ENCODE measurements around the gene SPINDOC. TPM values are rescaled to one million over a fixed set of nuclear protein-coding genes. Genes with fewer than 3 reads are reported as not detected.

The SPINDOC gene
- total and polyA plus RNA-seq, 4 donors: 0.42 to 3.8 (median 2.9) TPM

GRCh38 chr11:63849691-63850090 lies 36.4 kb downstream of the SPINDOC start (continued):
- TF ChIP-seq CTCF (IDR thresholded peaks at IDR 0.05; ENCODE audit: low read depth, low read length, missing input control): no peak
- TF ChIP-seq, protein P1, sequence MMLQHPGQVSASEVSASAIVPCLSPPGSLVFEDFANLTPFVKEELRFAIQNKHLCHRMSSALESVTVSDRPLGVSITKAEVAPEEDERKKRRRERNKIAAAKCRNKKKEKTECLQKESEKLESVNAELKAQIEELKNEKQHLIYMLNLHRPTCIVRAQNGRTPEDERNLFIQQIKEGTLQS (IDR thresholded peaks at IDR 0.05): no peak
- no peak for TF ChIP-seq EGR1 (IDR thresholded peaks at IDR 0.05; ENCODE audit: low read depth in 2 of 2)
- TF ChIP-seq NR2F2 (IDR thresholded peaks at IDR 0.05): no peak

DNA sequence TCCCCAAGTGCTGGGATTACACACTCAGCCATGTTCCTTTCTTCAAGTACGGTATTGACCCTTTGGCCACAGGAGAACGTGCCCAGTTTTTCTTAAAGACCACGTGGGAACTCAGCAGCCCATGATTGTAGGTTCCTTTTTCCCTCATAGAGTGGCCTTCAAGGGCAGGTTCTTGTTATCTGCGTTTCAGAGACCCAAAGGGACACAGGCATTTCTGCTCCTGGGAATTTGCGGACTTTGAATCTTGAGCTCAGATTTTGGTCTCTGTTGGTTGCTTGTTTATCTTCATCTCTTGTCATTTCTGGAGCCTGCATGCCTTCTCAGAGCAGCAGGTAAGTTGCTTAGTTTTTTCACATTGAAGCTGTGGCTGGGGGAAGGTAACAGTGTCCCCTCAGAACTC lies 37.7 kb downstream of the SPINDOC start:
- no peaks in the 10 kb centered on the region for H3K27me3 ChIP-seq (ENCODE audit: control insufficient read depth in 4 of 4, insufficient read depth in 4 of 4, low read length in 3 of 4)
- H3K9me3 ChIP-seq (ENCODE audit: control insufficient read depth in 4 of 4, low read length in 3 of 4): no peaks in the 10 kb centered on the region
- H3K9ac ChIP-seq (ENCODE audit: low read depth in 1 of 2, low read length in 2 of 2): no peak overlapping the region
- no peaks in the 10 kb centered on the region for H3K36me3 ChIP-seq (ENCODE audit: control insufficient read depth in 4 of 4, insufficient read depth in 3 of 4, low read depth in 1 of 4, low read length in 3 of 4)
- no peak overlapping the region for H3K4me3 ChIP-seq (ENCODE audit: low read depth in 1 of 3, low read length in 3 of 3)
- H3K27ac ChIP-seq (ENCODE audit: low read depth in 1 of 2, low read length in 2 of 2): no peak overlapping the region
- no peak for TF ChIP-seq FOXA2 (IDR thresholded peaks at IDR 0.05)
- TF ChIP-seq HNF4G (IDR thresholded peaks at IDR 0.05): no peak
- no peak for TF ChIP-seq FOXA1 (IDR thresholded peaks at IDR 0.05)
- TF ChIP-seq TAF1 (conservative IDR thresholded peaks at IDR 0.05): no peak
- no peak for TF ChIP-seq NR2F2 (IDR thresholded peaks at IDR 0.05)
- TF ChIP-seq, protein P2, sequence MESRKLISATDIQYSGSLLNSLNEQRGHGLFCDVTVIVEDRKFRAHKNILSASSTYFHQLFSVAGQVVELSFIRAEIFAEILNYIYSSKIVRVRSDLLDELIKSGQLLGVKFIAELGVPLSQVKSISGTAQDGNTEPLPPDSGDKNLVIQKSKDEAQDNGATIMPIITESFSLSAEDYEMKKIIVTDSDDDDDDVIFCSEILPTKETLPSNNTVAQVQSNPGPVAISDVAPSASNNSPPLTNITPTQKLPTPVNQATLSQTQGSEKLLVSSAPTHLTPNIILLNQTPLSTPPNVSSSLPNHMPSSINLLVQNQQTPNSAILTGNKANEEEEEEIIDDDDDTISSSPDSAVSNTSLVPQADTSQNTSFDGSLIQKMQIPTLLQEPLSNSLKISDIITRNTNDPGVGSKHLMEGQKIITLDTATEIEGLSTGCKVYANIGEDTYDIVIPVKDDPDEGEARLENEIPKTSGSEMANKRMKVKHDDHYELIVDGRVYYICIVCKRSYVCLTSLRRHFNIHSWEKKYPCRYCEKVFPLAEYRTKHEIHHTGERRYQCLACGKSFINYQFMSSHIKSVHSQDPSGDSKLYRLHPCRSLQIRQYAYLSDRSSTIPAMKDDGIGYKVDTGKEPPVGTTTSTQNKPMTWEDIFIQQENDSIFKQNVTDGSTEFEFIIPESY (IDR thresholded peaks at IDR 0.05): no peak
- TF ChIP-seq RAD21 (IDR thresholded peaks at IDR 0.05): no peak
- TF ChIP-seq, protein P1 (IDR thresholded peaks at IDR 0.05): no peak
- TF ChIP-seq HNF4A (conservative IDR thresholded peaks at IDR 0.05): no peak
- no peak for TF ChIP-seq YY1 (IDR thresholded peaks at IDR 0.05)
- TF ChIP-seq CTCF (IDR thresholded peaks at IDR 0.05; ENCODE audit: low read depth, low read length, missing input control): no peak
- TF ChIP-seq JUND (IDR thresholded peaks at IDR 0.05): no peak
- TF ChIP-seq RXRA (IDR thresholded peaks at IDR 0.05): no peak
- no peak for DNase-seq (ENCODE audit: low spot score)
- peaks cover under 1 to 8% (median 6%) of the 10 kb centered on the region in 4 donors for H3K4me1 ChIP-seq (ENCODE audit: control insufficient read depth in 4 of 4, insufficient read depth in 4 of 4, low read length in 3 of 4)
- WGBS: 86% methylated on average over 5 of the region's 5 CpGs

DNA sequence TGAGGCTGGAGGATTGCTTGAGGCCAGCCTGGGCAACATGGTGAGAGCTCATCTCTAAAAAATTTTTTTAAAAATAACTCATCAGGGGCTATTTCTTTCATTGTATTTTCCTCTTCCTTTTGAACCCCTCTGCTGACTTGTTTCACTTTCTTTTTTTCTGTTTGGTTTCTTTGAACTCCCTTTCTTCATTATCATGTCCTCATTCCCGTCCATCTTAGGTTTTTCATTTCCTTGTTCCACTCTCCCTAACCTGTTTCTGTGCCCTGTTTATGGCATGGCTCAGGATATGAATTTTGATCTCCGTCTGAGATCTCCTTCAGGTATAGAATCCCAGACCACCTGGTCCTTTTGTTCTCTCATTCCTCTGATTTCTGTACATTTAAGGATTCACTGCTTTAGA lies 38.1 kb downstream of the SPINDOC start:
- Histone ChIP-seq H3K4me3 (ENCODE audit: low read depth in 1 of 3, low read length in 3 of 3) (no peak overlapping the region), H3K27me3 (ENCODE audit: control insufficient read depth in 4 of 4, insufficient read depth in 4 of 4, low read length in 3 of 4) (no peaks in the 10 kb centered on the region), H3K27ac (ENCODE audit: low read depth in 1 of 2, low read length in 2 of 2) (no peak overlapping the region), H3K36me3 (ENCODE audit: control insufficient read depth in 4 of 4, insufficient read depth in 3 of 4, low read depth in 1 of 4, low read length in 3 of 4) (no peaks in the 10 kb centered on the region), H3K4me1 (ENCODE audit: control insufficient read depth in 4 of 4, insufficient read depth in 4 of 4, low read length in 3 of 4) (peaks cover 2 to 8% (median 6%) of the 10 kb centered on the region in 4 donors), H3K9ac (ENCODE audit: low read depth in 1 of 2, low read length in 2 of 2) (no peak overlapping the region), H3K9me3 (ENCODE audit: control insufficient read depth in 4 of 4, low read length in 3 of 4) (no peaks in the 10 kb centered on the region)
- WGBS: 67% methylated on average over 2 of the region's 2 CpGs
- DNase-seq (ENCODE audit: low spot score): no peak
- TF ChIP-seq YY1 (IDR thresholded peaks at IDR 0.05) (no peak), RXRA (IDR thresholded peaks at IDR 0.05) (no peak), FOXA2 (IDR thresholded peaks at IDR 0.05) (no peak), JUND (IDR thresholded peaks at IDR 0.05) (no peak), FOXA1 (IDR thresholded peaks at IDR 0.05) (no peak), TAF1 (conservative IDR thresholded peaks at IDR 0.05) (no peak), HNF4A (conservative IDR thresholded peaks at IDR 0.05) (no peak), NR2F2 (IDR thresholded peaks at IDR 0.05) (no peak), SP1 (IDR thresholded peaks at IDR 0.05) (no peak), GABPA (IDR thresholded peaks at IDR 0.05 in 1 of 2, conservative IDR thresholded peaks at IDR 0.05 in 1 of 2) (no peak), CTCF (IDR thresholded peaks at IDR 0.05; ENCODE audit: low read depth, low read length, missing input control) (no peak)
- TF ChIP-seq, protein P1 (IDR thresholded peaks at IDR 0.05): no peak
- TF ChIP-seq, protein P2 (IDR thresholded peaks at IDR 0.05): no peak
- TF ChIP-seq, protein P3, sequence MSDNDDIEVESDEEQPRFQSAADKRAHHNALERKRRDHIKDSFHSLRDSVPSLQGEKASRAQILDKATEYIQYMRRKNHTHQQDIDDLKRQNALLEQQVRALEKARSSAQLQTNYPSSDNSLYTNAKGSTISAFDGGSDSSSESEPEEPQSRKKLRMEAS (IDR thresholded peaks at IDR 0.05): no peak

All from liver (tissue), 9 donors.